NCI-H82 treated with DMSO at 0.1 percent for 48 hours (cell line): ENCODE measurements around the gene CLDN16.

ENCODE experiments used
- DNase-seq: peaks from one replicate; lab custom pipeline; 2025; ENCODE audit not compliant: unreplicated experiment; lab: John Stamatoyannopoulos, UW

The CLDN16 gene

GRCh38 chr3:190435618-190436017 lies 47.7 kb downstream of the CLDN16 start:
- no peak for DNase-seq

GRCh38 chr3:190436331-190436730 lies 48.4 kb downstream of the CLDN16 start:
- DNase-seq = no peak

- no peak for DNase-seq
These were observed 54.3 kb downstream of the CLDN16 start for GRCh38 chr3:190442240-190442639.

- DNase-seq = no peak
These were observed 55.3 kb downstream of the CLDN16 start for GRCh38 chr3:190443257-190443656.

- no peak for DNase-seq
These were observed 56.0 kb downstream of the CLDN16 start for GRCh38 chr3:190444006-190444405.

- DNase-seq = no peak
These were observed 56.7 kb downstream of the CLDN16 start for GRCh38 chr3:190444576-190445145.

- DNase-seq = no peak
These were observed 58.8 kb downstream of the CLDN16 start for GRCh38 chr3:190446573-190447279.

GRCh38 chr3:190448256-190448655 lies 60.3 kb downstream of the CLDN16 start:
- DNase-seq = no peak

- no peak for DNase-seq
These were observed 61.8 kb downstream of the CLDN16 start, which contains the start of gene TMEM207 for GRCh38 chr3:190449801-190450200. Gene TMEM207 (minus strand): TSS chr3:190449901. CDS start chr3:190449809, 92 bp downstream.

- no peak for DNase-seq
These were observed 67.9 kb downstream of the CLDN16 start for GRCh38 chr3:190455828-190456227.

GRCh38 chr3:190456770-190457169 lies 68.8 kb downstream of the CLDN16 start:
- DNase-seq = no peak

- no peak for DNase-seq
These were observed 70.1 kb downstream of the CLDN16 start for GRCh38 chr3:190458040-190458439.
